NCI-H524 treated with DMSO at 0.1 percent for 48 hours (cell line): Measurements from ENCODE around the gene SLC2A6.
"Not testable (repeated sequence)": the region's sequence is repeated elsewhere in the genome, so short reads cannot be mapped to it uniquely, and the experiment has no call there.

Experiments
- DNase-seq: peaks from one replicate; lab custom pipeline; 2025; lab: John Stamatoyannopoulos, UW

Gene SLC2A6

DNA sequence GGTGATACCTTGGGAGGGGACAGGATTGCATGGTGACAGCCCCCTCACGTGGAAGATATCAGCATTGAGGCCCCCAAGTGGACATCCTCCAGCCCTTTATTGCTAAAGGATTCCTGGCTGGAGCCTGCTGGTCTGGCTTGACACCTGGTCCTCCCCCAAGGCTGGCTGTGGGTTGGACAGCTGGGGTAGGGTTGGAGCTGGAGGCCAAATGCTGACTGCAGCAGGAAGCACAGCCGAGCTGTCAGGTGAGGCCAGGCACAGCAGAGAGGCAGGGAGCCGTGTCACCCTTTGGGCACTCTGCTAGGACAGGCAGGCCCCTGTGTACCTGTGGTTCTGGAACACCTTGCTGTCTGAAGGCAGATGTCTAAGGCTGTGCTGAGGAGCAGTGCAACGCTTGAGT, 16.9 kb downstream of the SLC2A6 start:
- no peak for DNase-seq

- peak; percentile 30 for DNase-seq
Measured at GRCh38 chr9:133460405-133461175, 18.3 kb downstream of the SLC2A6 start.

GRCh38 chr9:133459476-133460404, 19.2 kb downstream of the SLC2A6 start, which contains the start of gene CACFD1:
CACFD1 (plus strand) TSS chr9:133459978; CDS start chr9:133460067, 89 bp downstream.
- peak; percentile 87 for DNase-seq

DNA sequence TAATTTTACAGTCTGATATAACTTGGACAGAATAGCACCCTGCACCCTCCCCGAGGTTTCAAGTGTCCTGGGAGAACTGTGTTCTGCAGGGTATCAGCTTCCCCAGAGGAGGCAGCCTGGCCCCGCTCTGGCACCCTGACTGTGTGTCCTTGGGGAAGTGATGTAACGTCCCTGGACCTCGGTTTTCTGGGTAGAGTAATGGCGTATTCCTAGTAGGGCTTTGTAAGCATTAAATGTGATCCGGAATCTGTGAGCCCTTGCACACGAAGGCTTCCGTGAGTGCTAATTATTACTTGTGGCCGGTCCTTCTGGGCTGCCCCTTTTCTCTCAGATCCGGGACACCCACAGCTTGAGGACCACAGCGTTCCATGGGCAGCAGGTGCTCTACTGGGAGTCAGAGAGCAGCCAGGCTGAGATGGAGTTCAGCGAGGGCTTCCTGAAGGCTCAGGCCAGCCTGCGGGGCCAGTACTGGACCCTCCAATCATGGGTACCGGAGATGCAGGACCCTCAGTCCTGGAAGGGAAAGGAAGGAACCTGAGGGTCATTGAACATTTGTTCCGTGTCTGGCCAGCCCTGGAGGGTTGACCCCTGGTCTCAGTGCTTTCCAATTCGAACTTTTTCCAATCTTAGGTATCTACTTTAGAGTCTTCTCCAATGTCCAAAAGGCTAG, 20.1 kb downstream of the SLC2A6 start:
- no peak for DNase-seq

DNA sequence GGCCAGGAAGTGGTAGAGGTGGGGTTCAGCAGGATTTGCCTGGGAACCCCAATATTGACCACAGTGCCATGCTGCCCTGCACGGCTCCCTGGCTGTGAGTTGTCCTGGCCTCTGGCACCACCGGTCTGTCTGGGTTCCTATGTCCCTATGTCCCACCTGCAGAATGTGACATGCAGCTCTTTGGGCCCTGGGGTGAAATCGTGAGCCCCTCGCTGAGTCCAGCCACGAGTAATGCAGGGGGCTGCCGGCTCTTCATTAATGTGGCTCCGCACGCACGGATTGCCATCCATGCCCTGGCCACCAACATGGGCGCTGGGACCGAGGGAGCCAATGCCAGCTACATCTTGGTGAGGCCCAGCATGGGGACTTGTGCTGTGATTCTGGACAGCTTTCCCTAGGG, 21.2 kb downstream of the SLC2A6 start:
- no peak for DNase-seq

GRCh38 chr9:133457233-133457632, 21.7 kb downstream of the SLC2A6 start:
- no peak for DNase-seq

DNA sequence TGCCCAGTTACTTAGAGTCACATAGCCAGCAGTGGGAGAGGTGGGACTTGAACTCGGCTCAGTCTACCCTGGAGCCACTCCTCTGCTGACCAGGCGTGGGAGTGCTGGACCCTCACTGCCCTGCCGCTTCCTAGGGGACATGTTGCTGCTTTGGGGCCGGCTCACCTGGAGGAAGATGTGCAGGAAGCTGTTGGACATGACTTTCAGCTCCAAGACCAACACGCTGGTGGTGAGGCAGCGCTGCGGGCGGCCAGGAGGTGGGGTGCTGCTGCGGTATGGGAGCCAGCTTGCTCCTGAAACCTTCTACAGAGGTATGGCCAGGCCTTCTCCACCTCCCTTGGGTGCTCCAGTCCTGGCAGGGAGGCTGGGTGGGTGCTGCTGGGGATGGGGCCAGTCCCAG, 22.5 kb downstream of the SLC2A6 start:
- no peak for DNase-seq

- DNase-seq: no peak
Measured at GRCh38 chr9:133455936-133456335, 23.0 kb downstream of the SLC2A6 start.

DNA sequence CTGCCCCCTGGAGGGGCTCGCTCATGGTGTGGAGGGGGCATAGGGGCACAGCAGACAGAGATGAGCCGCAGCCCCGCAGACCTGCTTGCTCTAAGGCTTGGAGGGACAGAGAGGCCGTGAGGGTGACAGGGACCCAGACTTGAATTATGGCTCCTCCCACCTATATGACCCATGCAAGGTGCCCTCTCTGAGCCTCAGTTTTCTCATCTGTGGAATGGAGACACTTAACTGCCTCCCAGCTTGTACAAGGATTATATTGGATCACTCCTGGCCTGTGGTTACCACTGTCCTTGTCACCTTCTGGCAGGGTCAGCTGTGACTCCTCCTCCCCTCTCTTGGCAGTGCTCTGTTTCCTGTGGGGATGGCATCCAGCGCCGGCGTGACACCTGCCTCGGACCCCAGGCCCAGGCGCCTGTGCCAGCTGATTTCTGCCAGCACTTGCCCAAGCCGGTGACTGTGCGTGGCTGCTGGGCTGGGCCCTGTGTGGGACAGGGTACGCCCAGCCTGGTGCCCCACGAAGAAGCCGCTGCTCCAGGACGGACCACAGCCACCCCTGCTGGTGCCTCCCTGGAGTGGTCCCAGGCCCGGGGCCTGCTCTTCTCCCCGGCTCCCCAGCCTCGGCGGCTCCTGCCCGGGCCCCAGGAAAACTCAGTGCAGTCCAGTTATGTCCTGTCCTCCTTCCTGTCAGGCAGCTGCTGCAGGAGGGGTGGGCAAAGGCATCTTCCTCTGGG, 23.8 kb downstream of the SLC2A6 start:
- DNase-seq: no peak

GRCh38 chr9:133454325-133454724, 24.6 kb downstream of the SLC2A6 start:
- DNase-seq: no peak

DNA sequence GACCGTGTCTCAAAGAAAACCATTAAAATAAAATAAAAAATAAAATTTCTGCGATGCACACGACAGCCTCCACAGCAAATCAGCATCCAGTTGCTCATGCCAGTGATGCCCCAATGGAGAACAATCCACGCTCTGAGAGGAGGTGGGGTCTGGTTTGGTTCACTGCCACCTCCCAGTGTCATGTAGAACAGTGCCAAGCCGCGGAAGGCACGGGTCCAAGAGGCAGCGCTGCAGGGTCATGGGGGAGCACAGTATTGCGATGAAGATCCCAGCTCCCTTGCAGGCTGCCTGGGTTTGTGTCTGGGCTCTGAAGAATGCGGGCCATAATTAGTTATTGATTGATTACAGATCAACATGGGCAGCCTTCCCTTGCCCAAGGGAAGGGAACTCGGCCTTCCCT, 25.2 kb downstream of the SLC2A6 start:
- DNase-seq: no peak

DNA sequence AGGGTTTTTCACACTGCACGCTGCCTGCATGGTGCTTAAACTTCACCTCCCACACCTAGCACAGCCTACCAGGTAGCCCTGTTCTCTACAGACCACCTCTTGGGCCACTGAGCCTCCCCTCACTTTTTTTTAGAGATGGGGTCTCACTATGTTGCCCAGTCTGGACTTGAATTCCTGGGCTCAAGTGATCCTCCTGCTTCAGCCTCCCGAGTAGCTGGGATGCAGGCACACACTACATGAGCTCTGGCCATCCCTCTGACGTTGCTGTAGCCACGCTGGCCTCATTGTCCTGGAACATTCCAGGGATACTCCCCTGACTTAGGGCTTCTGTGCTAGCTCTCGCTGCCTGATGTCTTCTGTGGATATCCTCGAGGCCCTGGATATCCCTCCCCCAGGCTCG, 26.3 kb downstream of the SLC2A6 start:
- no peak for DNase-seq

DNA sequence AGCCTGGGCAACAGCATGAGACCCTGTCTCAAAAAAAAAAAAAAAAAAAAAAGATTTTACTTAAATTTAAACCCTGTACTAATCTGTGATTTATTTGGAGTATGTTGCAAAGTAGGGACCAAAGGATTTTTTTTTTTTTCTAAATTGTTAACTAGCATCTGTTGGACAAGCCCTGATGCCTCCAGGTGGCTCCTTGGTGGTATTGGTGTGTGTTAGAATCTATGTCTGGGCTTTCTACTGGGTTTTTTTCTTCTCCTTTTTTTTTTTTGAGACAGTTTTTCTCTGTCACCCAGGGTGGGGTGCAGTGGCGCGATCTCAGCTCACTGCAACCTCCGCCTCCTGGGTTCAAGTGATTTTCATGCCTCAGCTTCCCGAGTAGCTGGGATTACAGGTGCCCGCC, 27.0 kb downstream of the SLC2A6 start:
- not testable (repeated sequence) for DNase-seq

DNA sequence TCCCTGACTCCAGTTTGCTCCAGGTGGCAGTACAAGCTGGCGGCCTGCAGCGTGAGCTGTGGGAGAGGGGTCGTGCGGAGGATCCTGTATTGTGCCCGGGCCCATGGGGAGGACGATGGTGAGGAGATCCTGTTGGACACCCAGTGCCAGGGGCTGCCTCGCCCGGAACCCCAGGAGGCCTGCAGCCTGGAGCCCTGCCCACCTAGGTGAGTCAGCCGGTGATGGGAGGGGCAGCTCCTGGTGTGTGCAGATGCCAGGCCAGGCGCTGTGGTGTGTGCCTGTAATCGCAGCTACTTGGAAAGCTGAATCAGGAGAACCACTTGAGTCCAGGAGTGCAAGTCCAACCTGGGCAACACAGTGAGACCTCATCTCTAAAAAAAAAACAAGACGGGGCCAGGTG, 29.1 kb downstream of the SLC2A6 start:
- DNase-seq: no peak

DNA sequence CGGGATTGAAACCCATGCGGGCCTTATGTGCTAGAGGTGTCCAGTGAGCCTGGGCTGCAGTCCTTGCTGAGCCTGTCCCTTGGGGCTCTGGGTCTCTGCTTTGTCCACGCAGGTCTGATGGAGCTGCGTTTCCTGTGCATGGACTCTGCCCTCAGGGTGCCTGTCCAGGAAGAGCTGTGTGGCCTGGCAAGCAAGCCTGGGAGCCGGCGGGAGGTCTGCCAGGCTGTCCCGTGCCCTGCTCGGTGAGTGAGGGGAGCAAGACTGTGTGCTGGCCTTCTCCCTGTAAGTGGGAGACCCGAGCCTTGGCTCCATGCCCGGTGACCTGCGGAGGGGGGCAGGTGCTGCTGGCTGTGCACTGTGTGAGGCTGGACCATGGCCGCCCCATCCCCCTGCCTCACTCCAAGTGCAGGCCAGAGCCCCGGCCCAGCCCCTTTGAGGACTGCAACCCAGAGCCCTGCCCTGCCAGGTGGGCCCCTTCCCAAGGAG, 30.4 kb downstream of the SLC2A6 start:
- DNase-seq: no peak

DNA sequence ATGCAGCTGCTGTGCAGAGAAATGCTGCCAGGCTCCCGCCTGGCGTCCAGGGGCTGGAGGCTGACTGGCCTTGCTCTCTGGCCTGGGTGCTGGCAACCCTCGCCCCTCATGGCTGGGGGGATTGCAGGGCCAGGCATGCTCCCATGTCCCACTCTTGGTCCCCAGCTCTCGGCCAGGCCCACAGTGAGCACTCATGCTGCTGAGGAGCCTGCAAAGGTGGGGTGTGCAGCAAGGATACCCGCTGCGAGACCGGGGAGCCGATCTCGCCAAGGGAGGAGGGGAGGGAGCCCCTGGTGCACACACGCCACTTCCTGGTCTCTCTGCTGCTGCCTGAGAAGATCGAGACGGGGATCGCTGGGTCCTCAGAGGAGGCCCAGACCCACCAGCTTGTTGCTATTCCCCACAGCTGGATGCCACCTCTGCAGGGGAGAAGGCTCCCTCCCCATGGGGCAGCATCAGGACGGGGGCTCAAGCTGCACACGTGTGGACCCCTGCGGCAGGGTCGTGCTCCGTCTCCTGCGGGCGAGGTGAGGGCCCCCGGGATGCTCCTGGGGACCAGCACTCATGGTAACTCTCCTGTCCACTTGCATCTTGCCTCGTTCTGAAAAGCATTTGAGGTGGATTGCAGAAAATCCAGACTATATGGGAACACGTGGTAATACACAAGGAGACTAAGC, 33.5 kb downstream of the SLC2A6 start:
- no peak for DNase-seq

DNA sequence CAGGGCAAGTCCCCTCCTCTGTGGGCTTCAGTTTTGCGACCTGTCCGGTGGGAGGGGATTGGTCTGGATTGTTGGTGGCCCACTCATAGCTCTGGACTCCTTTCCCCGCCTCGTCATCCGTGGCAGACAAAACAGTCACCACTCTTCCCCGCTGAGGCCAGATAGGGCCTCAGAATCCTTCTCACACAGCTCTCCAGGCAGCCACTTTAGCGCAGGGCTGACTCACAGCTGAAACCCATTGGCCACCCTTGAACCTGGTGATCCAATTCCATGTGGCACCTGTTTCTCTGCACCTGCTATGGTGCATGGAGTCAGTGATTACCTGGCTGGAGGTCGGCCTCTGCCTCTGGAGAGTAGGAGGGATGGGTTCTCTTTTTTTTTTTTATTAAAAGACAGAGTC, 34.9 kb downstream of the SLC2A6 start:
- no peak for DNase-seq

GRCh38 chr9:133443248-133443647, 35.7 kb downstream of the SLC2A6 start:
- no peak for DNase-seq

DNA sequence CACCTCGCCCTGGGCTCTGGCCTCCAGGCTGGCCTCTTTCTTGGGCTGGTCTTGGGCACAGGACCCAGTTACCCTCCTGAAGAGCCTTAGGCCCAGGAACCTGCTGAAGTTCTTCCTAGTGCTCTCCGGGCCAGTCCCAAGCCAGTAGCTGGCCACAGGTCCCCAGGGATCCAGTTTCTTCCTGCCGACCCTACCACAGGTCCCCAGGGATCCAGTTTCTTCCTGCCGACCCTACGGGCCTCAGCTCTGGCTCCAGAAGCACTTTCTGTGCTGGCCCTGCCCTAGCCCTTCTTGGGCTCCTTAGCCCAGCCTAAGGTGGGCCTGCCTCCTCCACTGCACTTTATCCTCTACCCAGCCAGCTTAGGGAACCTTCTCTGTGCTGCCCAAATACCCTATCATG, 37.3 kb downstream of the SLC2A6 start:
- DNase-seq: no peak

DNA sequence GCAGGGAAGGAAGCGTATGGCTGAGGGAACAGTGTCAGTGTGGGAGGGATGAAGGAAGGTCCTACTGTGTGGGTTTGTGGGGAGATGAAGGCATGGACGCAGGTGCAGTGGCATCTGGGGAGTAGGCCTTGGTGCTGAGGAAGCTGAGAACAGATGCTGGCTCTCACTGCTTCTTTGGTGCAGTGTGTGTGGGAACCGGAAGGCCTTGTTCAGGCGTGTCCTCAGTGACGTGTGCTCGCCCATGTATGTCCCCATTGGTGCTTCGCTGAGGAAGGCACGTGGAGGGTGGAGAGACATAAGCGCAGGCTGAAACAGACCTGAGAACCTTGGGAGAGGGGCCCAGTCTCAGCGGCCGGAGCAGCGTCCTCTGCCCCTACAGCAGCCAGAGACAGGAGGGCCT, 38.0 kb downstream of the SLC2A6 start:
- no peak for DNase-seq

GRCh38 chr9:133439337-133439736, 39.6 kb downstream of the SLC2A6 start:
- DNase-seq: no peak
